CD4-positive, alpha-beta T cell treated with Interleukin-21 for 1 hour (primary cell): ENCODE measurements around the gene KCNMB2.

Experiments
- DNase-seq: peaks from one replicate; pipeline ENCODE4 v3.0.0-alpha.2; 2020

KCNMB2 gene

DNA sequence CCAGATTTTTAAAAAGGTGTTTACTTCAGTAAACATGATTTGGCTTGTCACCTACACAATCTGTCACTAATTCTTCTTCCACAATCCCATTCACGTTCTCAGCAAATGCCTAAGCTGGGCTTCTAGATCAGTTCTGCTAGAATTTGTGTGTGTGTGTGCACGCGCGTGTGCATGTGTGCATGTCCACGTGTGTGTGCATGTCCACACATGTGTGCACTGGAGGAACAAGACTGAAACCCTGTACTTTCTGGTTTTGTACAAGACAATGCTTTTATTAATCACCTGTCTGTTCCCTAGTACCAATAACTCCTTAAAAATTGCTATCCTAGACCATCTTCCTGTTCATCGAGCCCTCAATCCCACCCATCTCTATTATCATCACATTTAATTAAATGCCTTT lies 229.2 kb downstream of the KCNMB2 start:
- no peak for DNase-seq

DNA sequence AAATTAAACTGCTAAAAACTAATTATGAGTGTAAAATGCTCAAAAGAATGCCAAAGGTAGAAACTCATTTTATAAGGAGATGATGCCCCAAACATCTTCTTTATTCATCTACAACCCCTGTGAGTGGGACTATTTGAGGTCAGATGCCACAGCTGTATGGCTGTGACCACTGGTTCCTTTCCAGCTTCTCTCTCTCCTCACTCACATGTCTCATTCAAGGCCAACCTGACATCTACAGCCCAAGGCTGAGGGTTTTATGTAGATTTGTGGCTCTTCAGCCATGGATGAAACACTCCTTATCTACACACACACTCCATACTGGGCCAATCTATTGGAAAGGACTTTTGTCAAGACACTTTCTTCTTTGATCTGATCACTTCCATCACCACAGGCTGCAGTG lies 231.3 kb downstream of the KCNMB2 start:
- no peak for DNase-seq

- no peak for DNase-seq
Measured at GRCh38 chr3:178768072-178768864, 232.0 kb downstream of the KCNMB2 start.

DNA sequence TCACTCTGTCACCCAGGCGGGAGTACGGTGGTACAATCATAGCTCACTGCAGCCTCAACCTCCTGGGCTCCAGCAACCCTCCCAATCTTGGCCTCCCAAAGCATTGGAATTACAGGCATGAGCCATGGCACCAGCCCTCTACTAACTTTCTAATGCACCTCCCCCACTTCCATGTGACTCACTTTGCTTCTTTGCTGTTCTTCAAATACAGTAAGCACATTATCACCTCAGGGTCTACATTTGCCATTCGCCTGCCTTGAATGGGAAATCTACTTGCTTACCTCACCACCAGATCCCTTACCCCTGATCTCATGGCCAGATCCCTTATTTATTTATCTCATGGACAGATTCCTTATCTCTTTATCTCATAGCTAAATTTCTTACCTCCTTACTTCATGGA lies 235.3 kb downstream of the KCNMB2 start:
- no peak for DNase-seq

DNA sequence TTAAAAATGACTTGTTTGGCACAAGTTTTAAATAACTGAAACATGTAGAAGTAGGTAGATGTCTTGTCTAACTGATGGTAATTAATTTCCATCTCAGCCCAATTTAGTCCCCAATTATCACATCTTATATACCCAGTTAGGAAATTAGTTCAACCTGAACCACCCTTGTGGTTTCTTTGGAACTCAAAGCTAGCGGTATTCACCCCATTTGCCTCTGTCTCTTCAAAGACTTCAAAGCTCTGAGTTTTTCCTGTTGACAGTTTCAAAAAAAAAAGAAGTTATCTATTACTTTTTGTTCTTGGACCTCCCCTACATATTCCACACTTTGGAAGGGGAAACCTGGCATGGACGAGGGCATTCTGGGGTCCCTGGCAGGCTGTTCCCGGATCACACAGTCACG lies 236.5 kb downstream of the KCNMB2 start:
- DNase-seq: no peak

DNA sequence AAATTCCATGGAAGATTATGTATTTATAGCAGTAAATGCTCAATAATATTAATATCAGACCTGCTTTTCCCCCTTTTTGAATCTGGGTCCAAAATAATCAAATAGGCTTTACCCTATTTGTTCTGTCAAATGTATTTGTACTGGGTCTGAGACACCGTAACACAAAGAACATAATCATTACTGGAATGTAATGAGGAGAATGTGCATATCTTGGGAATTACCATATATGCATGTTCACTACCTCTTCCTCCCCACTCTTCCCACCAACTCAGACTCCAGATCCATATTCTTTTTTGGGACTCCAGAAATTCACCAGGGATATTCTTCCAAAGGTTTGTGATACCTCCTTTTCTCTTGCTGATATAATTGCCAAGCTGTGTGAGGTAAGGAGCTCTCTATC lies 237.1 kb downstream of the KCNMB2 start:
- no peak for DNase-seq

DNA sequence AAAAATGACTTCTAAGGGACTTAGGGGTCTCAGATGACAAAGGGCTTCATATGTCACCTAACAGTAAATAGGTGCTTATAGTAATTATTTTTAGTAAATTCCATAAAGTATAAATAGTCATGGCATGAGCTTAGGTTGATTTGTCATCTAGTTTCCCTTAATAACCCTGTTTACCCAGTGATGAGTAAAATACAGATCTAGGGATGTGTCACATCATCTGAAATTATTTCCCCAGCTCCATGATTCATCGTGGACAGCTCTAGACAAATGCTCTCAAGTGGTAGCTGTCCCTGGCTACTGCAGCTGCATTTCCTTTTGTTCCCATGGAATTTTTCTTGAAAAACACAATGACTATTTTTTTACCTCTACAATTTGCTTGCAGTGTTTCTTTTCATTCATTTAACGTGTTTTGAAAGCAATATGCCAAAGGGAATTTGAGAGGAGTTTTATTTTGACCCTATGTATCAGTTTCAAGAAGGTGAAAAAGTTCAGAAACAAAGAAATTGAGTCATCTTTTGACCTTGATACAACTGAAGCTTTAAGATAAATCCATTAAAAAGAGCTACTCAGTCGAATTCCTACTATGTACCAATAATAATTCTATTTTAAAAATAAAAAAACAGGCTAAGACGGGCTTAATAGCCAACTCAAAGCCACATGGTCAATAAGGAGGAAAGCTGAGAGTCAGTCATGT lies 241.6 kb downstream of the KCNMB2 start:
- no peak for DNase-seq

GRCh38 chr3:178778589-178778988 lies 242.4 kb downstream of the KCNMB2 start:
- no peak for DNase-seq

- DNase-seq: no peak
Measured at GRCh38 chr3:178785961-178786360, 249.7 kb downstream of the KCNMB2 start.

GRCh38 chr3:178787960-178788359 lies 251.7 kb downstream of the KCNMB2 start:
- no peak for DNase-seq

- no peak for DNase-seq
Measured at GRCh38 chr3:178794711-178795110, 258.5 kb downstream of the KCNMB2 start.

GRCh38 chr3:178795349-178795748 lies 259.1 kb downstream of the KCNMB2 start:
- DNase-seq: no peak

- no peak for DNase-seq
Measured at GRCh38 chr3:178802259-178802658, 266.0 kb downstream of the KCNMB2 start.

- DNase-seq: no peak
Measured at GRCh38 chr3:178802993-178803693, 266.9 kb downstream of the KCNMB2 start.

- no peak for DNase-seq
Measured at GRCh38 chr3:178804606-178805005, 268.4 kb downstream of the KCNMB2 start.

GRCh38 chr3:178805741-178806140 lies 269.5 kb downstream of the KCNMB2 start:
- no peak for DNase-seq

- no peak for DNase-seq
Measured at GRCh38 chr3:178806651-178807050, 270.4 kb downstream of the KCNMB2 start.

GRCh38 chr3:178807694-178808093 lies 271.5 kb downstream of the KCNMB2 start:
- no peak for DNase-seq

DNA sequence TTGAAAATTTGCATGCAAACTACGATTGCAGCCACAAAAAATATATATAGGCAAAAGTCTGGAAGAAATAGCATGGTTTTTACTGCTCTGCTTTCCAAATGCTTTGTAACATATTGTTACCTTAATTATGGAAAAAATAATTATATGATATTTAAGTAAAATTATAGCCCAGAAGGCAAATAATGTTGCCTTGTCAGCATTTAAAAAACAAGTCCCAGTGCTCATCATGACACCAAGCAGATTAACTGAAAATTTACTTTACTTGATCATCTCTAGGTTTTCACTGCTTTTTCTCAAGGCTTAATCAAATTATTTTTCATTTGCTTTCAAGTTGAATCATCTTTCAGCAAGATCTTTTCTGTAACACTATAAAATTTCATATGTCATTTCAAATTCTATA lies 272.5 kb downstream of the KCNMB2 start:
- no peak for DNase-seq

DNA sequence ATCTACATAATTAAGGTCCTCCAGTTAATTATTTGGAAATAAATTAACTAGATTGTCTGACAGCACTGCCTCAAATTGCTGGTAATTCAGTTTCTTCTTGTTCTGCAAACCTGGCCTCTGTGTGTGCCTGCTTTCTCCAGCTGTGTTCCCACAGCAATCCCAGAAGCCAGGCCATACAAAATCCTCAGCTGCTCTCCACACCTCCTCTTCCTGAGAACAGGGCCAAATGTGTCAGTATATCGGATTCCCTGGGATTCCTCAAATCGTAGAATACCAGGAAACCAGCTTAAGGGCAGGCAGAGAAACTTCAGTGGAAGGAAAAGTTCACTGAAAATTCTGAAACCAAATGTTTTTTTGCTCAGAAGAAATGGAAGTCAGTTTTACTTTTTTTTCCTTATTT lies 273.9 kb downstream of the KCNMB2 start:
- no peak for DNase-seq

- DNase-seq: no peak
Measured at GRCh38 chr3:178822722-178823121, 286.5 kb downstream of the KCNMB2 start.

DNA sequence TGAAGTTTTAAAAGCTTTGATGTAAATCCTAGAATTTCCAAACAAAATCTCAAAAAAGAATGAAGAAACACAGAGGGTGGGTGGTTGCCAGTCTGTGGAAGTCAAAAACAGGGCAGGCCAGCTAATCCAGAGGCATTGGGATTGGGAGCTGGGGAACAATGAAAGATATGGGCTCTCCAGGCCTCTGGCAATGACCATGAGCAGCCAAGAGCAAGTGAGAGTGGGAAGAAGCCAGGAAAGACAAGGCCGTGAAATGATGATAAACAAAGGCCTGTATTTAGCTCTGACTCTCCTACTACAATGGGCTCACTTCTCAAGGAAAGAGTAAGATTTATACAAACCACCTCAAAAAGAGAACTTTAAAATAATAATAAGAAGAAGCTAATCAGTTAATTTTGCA lies 286.9 kb downstream of the KCNMB2 start:
- no peak for DNase-seq

- no peak for DNase-seq
Measured at GRCh38 chr3:178823591-178824246, 287.5 kb downstream of the KCNMB2 start.
